IMR-90 (cell line): Measurements from ENCODE around the gene TRIP4. TPM values are rescaled to one million over a fixed set of nuclear protein-coding genes. Genes with fewer than 3 reads are reported as not detected.

Experiments
- ATAC-seq: fragments of 200-7000 bp; cut with Tn5 transposase; 2 replicates; pipeline ENCODE4 v1.9.1; 2020; ENCODE audit warnings: low read depth, mild to moderate bottlenecking, moderate library complexity
- BruUV-seq: library from RNA; stranded (reverse); fragments of 400-500 nt; replicated peaks from 2 replicates; lab custom pipeline; 2021; lab: Mats Ljungman, UMichigan
- CTCF ChIA-PET: fragments of 300-600 bp; formaldehyde crosslinking; extraction: SDS; loops from one replicate; lab custom pipeline; 2021; ENCODE audit warnings: antibody characterized with exemption; lab: Yijun Ruan, JAX
- POLR2A ChIA-PET: fragments of 300-600 bp; sonication (Branson Sonifier 250); formaldehyde crosslinking; loops from one replicate; lab custom pipeline; 2022; ENCODE audit warnings: antibody characterized with exemption; ENCODE audit not compliant: unreplicated experiment; lab: Charles Lee
- DNase-seq: peaks from one replicate; pipeline ENCODE4 v3.0.0; 2013
- H2AFZ ChIP-seq: replicated peaks from 2 replicates; pipeline ENCODE3; 2013; ENCODE audit warnings: low read length, mild to moderate bottlenecking; ENCODE audit not compliant: poor library complexity
- H2AK5ac ChIP-seq: 2 replicates; pipeline ENCODE4 v1.6.1; 2013; ENCODE audit warnings: low read depth, low read length, inconsistent platforms
- H2AK9ac ChIP-seq: replicated peaks from 2 replicates; pipeline ENCODE3; 2013; ENCODE audit warnings: mild to moderate bottlenecking, low read depth, low read length, moderate library complexity; ENCODE audit not compliant: poor library complexity
- H2BK120ac ChIP-seq: 2 replicates; pipeline ENCODE4 v1.6.1; 2013; ENCODE audit warnings: low read depth, low read length, inconsistent platforms
- H2BK15ac ChIP-seq: 3 replicates; pipeline ENCODE4 v1.6.1; 2013; ENCODE audit warnings: low read depth, low read length, inconsistent platforms
- H2BK20ac ChIP-seq: 2 replicates; pipeline ENCODE4 v1.6.1; 2013; ENCODE audit warnings: low read depth, mild to moderate bottlenecking, inconsistent platforms, low read length, moderate library complexity
- H2BK5ac ChIP-seq: 2 replicates; pipeline ENCODE4 v1.6.1; 2013; ENCODE audit warnings: mild to moderate bottlenecking, low read depth, low read length, inconsistent platforms; ENCODE audit not compliant: poor library complexity, severe bottlenecking
- H3K14ac ChIP-seq: replicated peaks from 2 replicates; pipeline ENCODE4 v1.6.1; 2013; ENCODE audit warnings: low read depth, low read length, inconsistent platforms
- H3K18ac ChIP-seq: 2 replicates; pipeline ENCODE4 v1.6.1; 2013; ENCODE audit warnings: low read depth, low read length, control low read depth
- H3K23ac ChIP-seq: 2 replicates; pipeline ENCODE4 v1.6.1; 2013; ENCODE audit warnings: low read depth, low read length, inconsistent platforms
- H3K27ac ChIP-seq: 2 replicates; pipeline ENCODE4 v1.5.1; 2013; ENCODE audit warnings: mild to moderate bottlenecking, control low read depth, low read length; ENCODE audit not compliant: insufficient read depth
- H3K27me3 ChIP-seq: 2 replicates; pipeline ENCODE4 v1.6.1; 2013; ENCODE audit warnings: low read length; ENCODE audit not compliant: control insufficient read depth, insufficient read depth
- H3K36me3 ChIP-seq: 2 replicates; pipeline ENCODE4 v1.6.1; 2013; ENCODE audit warnings: low read length, mixed read lengths; ENCODE audit not compliant: control insufficient read depth, insufficient read depth
- H3K4ac ChIP-seq: 2 replicates; pipeline ENCODE4 v1.6.1; 2013; ENCODE audit warnings: low read depth, low read length, inconsistent platforms
- H3K4me1 ChIP-seq: 2 replicates; pipeline ENCODE4 v1.6.1; 2013; ENCODE audit warnings: low read length, mixed read lengths; ENCODE audit not compliant: control insufficient read depth, insufficient read depth
- H3K4me2 ChIP-seq: 2 replicates; pipeline ENCODE4 v1.6.1; 2013; ENCODE audit warnings: low read depth, mild to moderate bottlenecking, control low read depth, low read length, moderate library complexity
- H3K4me3 ChIP-seq: 2 replicates; pipeline ENCODE4 v1.5.1; 2013; ENCODE audit warnings: low read depth, mild to moderate bottlenecking, control low read depth, low read length, moderate library complexity; ENCODE audit not compliant: insufficient read depth
- H3K56ac ChIP-seq: 2 replicates; pipeline ENCODE4 v1.6.1; 2013; ENCODE audit warnings: low read length, inconsistent platforms; ENCODE audit not compliant: insufficient read depth; ENCODE audit errors: extremely low read depth
- H3K79me1 ChIP-seq, 2 experiments: 2 replicates each; pipeline ENCODE4 v1.6.1; 2013; ENCODE audit warnings: low read length in 2 of 2, inconsistent platforms in 1 of 2, low read depth in 1 of 2
- H3K9ac ChIP-seq: 2 replicates; pipeline ENCODE4 v1.6.1; 2013; ENCODE audit warnings: low read depth, low read length, control low read depth
- H3K9me1 ChIP-seq: 2 replicates; pipeline ENCODE4 v1.6.1; 2013; ENCODE audit warnings: low read length, inconsistent platforms; ENCODE audit not compliant: insufficient read depth
- H3K9me3 ChIP-seq: 2 replicates; pipeline ENCODE4 v1.6.1; 2013; ENCODE audit warnings: low read length; ENCODE audit not compliant: control insufficient read depth, insufficient read depth
- H4K20me1 ChIP-seq: 2 replicates; pipeline ENCODE4 v1.6.1; 2013; ENCODE audit warnings: low read length, inconsistent platforms; ENCODE audit not compliant: insufficient read depth
- H4K5ac ChIP-seq: 2 replicates; pipeline ENCODE4 v1.6.1; 2013; ENCODE audit warnings: mild to moderate bottlenecking, low read depth, low read length, control low read depth
- H4K8ac ChIP-seq, 2 experiments: 2 replicates each; pipeline ENCODE4 v1.6.1; 2013; ENCODE audit warnings: low read depth in 2 of 2, low read length in 2 of 2, control low read depth in 1 of 2, inconsistent platforms in 1 of 2
- H4K91ac ChIP-seq: 2 replicates; pipeline ENCODE4 v1.6.1; 2013; ENCODE audit warnings: low read depth, low read length, inconsistent platforms; ENCODE audit not compliant: insufficient read depth
- CEBPB ChIP-seq: IDR thresholded peaks from 2 replicates; pipeline ENCODE4 v1.6.1; 2012; ENCODE audit warnings: low read depth, low read length, improper control_type of control experiment
- CHD1 ChIP-seq: IDR thresholded peaks from 2 replicates; pipeline ENCODE4 v1.6.1; 2012; ENCODE audit warnings: low read depth, low read length, improper control_type of control experiment
- CTCF ChIP-seq: conservative IDR thresholded peaks from 2 replicates; pipeline ENCODE4 v1.5.1; 2012; ENCODE audit warnings: mild to moderate bottlenecking, low read depth, low read length, improper control_type of control experiment
- ELK1 ChIP-seq: fragments of 150-350 bp; IDR thresholded peaks from 2 replicates; pipeline ENCODE4 v1.6.1; 2016; ENCODE audit warnings: low read depth, mild to moderate bottlenecking, low read length, moderate library complexity, borderline replicate concordance
- MAFK ChIP-seq: IDR thresholded peaks from 2 replicates; pipeline ENCODE4 v1.6.1; 2012; ENCODE audit warnings: low read depth, low read length, improper control_type of control experiment
- MAZ ChIP-seq: IDR thresholded peaks from 2 replicates; pipeline ENCODE4 v1.6.1; 2012; ENCODE audit warnings: low read depth, mild to moderate bottlenecking, low read length, improper control_type of control experiment, moderate library complexity, borderline replicate concordance
- NFE2L2 ChIP-seq: fragments of 150-350 bp; IDR thresholded peaks from 2 replicates; pipeline ENCODE4 v1.6.1; 2016; ENCODE audit warnings: low read depth, mild to moderate bottlenecking, low read length
- RAD21 ChIP-seq: IDR thresholded peaks from 2 replicates; pipeline ENCODE4 v1.6.1; 2012; ENCODE audit warnings: low read length, improper control_type of control experiment
- RCOR1 ChIP-seq: IDR thresholded peaks from 2 replicates; pipeline ENCODE4 v1.6.1; 2012; ENCODE audit warnings: mild to moderate bottlenecking, low read length, improper control_type of control experiment; ENCODE audit not compliant: insufficient replicate concordance
- SMC3 ChIP-seq: fragments of 150-350 bp; IDR thresholded peaks from 2 replicates; pipeline ENCODE4 v1.6.1; 2016; ENCODE audit warnings: low read depth, mild to moderate bottlenecking, antibody characterized with exemption, low read length, moderate library complexity
- USF2 ChIP-seq: fragments of 150-350 bp; IDR thresholded peaks from 2 replicates; pipeline ENCODE4 v1.6.1; 2017; ENCODE audit warnings: mild to moderate bottlenecking, antibody characterized with exemption, low read length, low read depth
- WGBS, 2 experiments: methylation state at CpG; one replicate each; pipeline versions ENCODE4 v1.1.5 to v1.1.7; 2013; ENCODE audit warnings: missing lambda C conversion rate in 2 of 2; ENCODE audit not compliant: insufficient read length in 1 of 2; ENCODE audit errors: extremely low coverage in 2 of 2; 5-methylcytosine and 5-hydroxymethylcytosine counted together
- dilution Hi-C: fragments of 300-500 bp; cut with HindIII; formaldehyde crosslinking; loops from one replicate; pipeline ENCODE4 v1.14.3; 2018; ENCODE audit warnings: low sequenced_read_pairs; ENCODE audit not compliant: unreplicated experiment
- in situ Hi-C: fragments of 300-500 bp; cut with MboI; formaldehyde crosslinking; loops from 3 replicates; pipeline ENCODE4 v1.14.3; 2019; ENCODE audit warnings: low sequenced_read_pairs, inconsistent platforms, mixed read lengths
- intact Hi-C: fragments of 100-400 bp; cut with micrococcal nuclease; formaldehyde crosslinking; loops from 2 replicates; pipeline ENCODE4 v1.10.0; 2022
- polyA plus RNA-seq, 3 experiments: library from polyadenylated mRNA; depleted of rRNA; stranded (reverse); fragments of >200 nt; gene quantifications; 2 replicates each; pipeline ENCODE4 v1.2.3, GENCODE V29; 2012; ENCODE audit warnings: low replicate concordance in 1 of 3
- total RNA-seq: library from RNA; depleted of rRNA; stranded (reverse); fragments of >200 nt; gene quantifications from 2 replicates; pipeline ENCODE4 v1.2.3, GENCODE V29; 2012

Gene TRIP4
- total and polyA plus RNA-seq, 2 of the 4 experiments (the other 2 are of a cell fraction), result 13.1 to 19.4 TPM

- Histone ChIP-seq H2BK120ac (no peak overlapping the region), H2AFZ (no peak overlapping the region), H4K91ac (no peak overlapping the region), H2AK9ac (no peak overlapping the region), H3K9ac (no peak overlapping the region), H3K9me3 (no peaks in the 10 kb centered on the region), H3K4me1 (no peaks in the 10 kb centered on the region), H3K4me2 (no peak overlapping the region), H3K79me1 (peaks cover 3 to 7% of the 10 kb centered on the region in 2 experiments; a peak in 2 of 4 replicates), H3K14ac (no peak overlapping the region), H3K36me3 (peaks cover 25% of the 10 kb centered on the region), H4K20me1 (no peaks in the 10 kb centered on the region), H2BK15ac (no peak overlapping the region), H3K9me1 (no peaks in the 10 kb centered on the region), H3K27me3 (no peaks in the 10 kb centered on the region), H4K8ac (no peak overlapping the region), H4K5ac (no peak overlapping the region), H3K18ac (no peak overlapping the region), H3K4ac (no peak overlapping the region), H3K23ac (no peak overlapping the region), H2BK5ac (no peak overlapping the region), H3K27ac (no peak overlapping the region), H3K4me3 (no peak overlapping the region), H2AK5ac (no peak overlapping the region), H2BK20ac (no peak overlapping the region), H3K56ac (no peak overlapping the region)
- DNase-seq (no peak), ATAC-seq (no peak)
- no peak for TF ChIP-seq RCOR1
- TF ChIP-seq CHD1, result no peak
- TF ChIP-seq MAFK, result no peak
- TF ChIP-seq ELK1, result no peak
- TF ChIP-seq USF2, result no peak
- TF ChIP-seq CTCF, result no peak
- TF ChIP-seq NFE2L2, result no peak
- TF ChIP-seq RAD21, result no peak
- no peak for TF ChIP-seq SMC3
- TF ChIP-seq MAZ, result no peak
- no peak for TF ChIP-seq CEBPB
- intact Hi-C loops, result no loop called here
- in situ Hi-C loops, result no loop called here
- no TSS peak for BruUV-seq
- ChIA-PET POLR2A (no interaction called here), CTCF (no interaction called here)
- WGBS, 2 experiments, result no CpG with 5 or more reads among the region's 2 CpGs
- dilution Hi-C loops, result no loop called here
Measured at GRCh38 chr15:64422697-64423096, 35.1 kb downstream of the TRIP4 start.
